Astrocyte (in vitro differentiated cells and primary cell): Measurements from ENCODE around the gene MAP3K20. TPM values are rescaled to one million over a fixed set of nuclear protein-coding genes. Genes with fewer than 3 reads are reported as not detected.

Source experiments
- DNase-seq: peaks from one replicate; pipeline ENCODE4 v3.0.0-alpha.2; 2010; ENCODE audit warnings: low read depth
- FAIRE-seq: peaks from 2 replicates; lab custom pipeline; 2011; peaks lifted over from hg19 to GRCh38; lab: Jason Lieb, UNC
- H2AFZ ChIP-seq: 2 replicates; pipeline ENCODE4 v1.6.0; 2012; ENCODE audit warnings: low read depth, low read length, inconsistent platforms
- H3K27ac ChIP-seq: 2 replicates; pipeline ENCODE4 v1.5.1; 2011; ENCODE audit warnings: low read depth, low read length, inconsistent platforms
- H3K27me3 ChIP-seq: 2 replicates; pipeline ENCODE4 v1.6.0; 2011; ENCODE audit warnings: low read length, inconsistent platforms; ENCODE audit not compliant: insufficient read depth
- H3K36me3 ChIP-seq: 2 replicates; pipeline ENCODE4 v1.5.1; 2011; ENCODE audit warnings: low read length, inconsistent platforms; ENCODE audit not compliant: insufficient read depth
- H3K4me1 ChIP-seq: 2 replicates; pipeline ENCODE4 v1.5.1; 2011; ENCODE audit warnings: low read length, inconsistent platforms; ENCODE audit not compliant: insufficient read depth
- H3K4me2 ChIP-seq: 2 replicates; pipeline ENCODE4 v1.6.0; 2012; ENCODE audit warnings: low read length, inconsistent platforms
- H3K4me3 ChIP-seq: 2 replicates; pipeline ENCODE4 v1.5.1; 2011; ENCODE audit warnings: low read depth, mild to moderate bottlenecking, low read length, inconsistent platforms; ENCODE audit not compliant: insufficient read depth
- H3K79me2 ChIP-seq: 2 replicates; pipeline ENCODE4 v1.6.0; 2012; ENCODE audit warnings: mild to moderate bottlenecking, low read length, inconsistent platforms; ENCODE audit not compliant: insufficient read depth
- H3K9ac ChIP-seq: 2 replicates; pipeline ENCODE4 v1.6.0; 2012; ENCODE audit warnings: mild to moderate bottlenecking, low read length, inconsistent platforms
- H3K9me3 ChIP-seq: 2 replicates; pipeline ENCODE4 v1.5.1; 2012; ENCODE audit warnings: low read depth, mild to moderate bottlenecking, low read length, inconsistent platforms; ENCODE audit not compliant: insufficient read depth
- H4K20me1 ChIP-seq: 2 replicates; pipeline ENCODE4 v1.6.0; 2012; ENCODE audit warnings: low read length, inconsistent platforms; ENCODE audit not compliant: insufficient read depth
- H3K27ac Mint-ChIP-seq: one replicate; pipeline ENCODE4 v1.8.0; 2021; ENCODE audit warnings: mild to moderate bottlenecking, mixed read lengths; ENCODE audit not compliant: unreplicated experiment
- H3K27me3 Mint-ChIP-seq: one replicate; pipeline ENCODE4 v1.8.0; 2021; ENCODE audit warnings: low read depth, mixed read lengths; ENCODE audit not compliant: unreplicated experiment
- H3K36me3 Mint-ChIP-seq: one replicate; pipeline ENCODE4 v1.8.0; 2021; ENCODE audit warnings: low read depth, mixed read lengths; ENCODE audit not compliant: unreplicated experiment
- H3K4me1 Mint-ChIP-seq: one replicate; pipeline ENCODE4 v1.8.0; 2021; ENCODE audit warnings: low read depth, mixed read lengths; ENCODE audit not compliant: unreplicated experiment
- H3K4me3 Mint-ChIP-seq: one replicate; pipeline ENCODE4 v1.8.0; 2021; ENCODE audit warnings: mild to moderate bottlenecking, moderate library complexity, mixed read lengths; ENCODE audit not compliant: unreplicated experiment
- H3K9me3 Mint-ChIP-seq: one replicate; pipeline ENCODE4 v1.8.0; 2021; ENCODE audit warnings: mild to moderate bottlenecking, mixed read lengths; ENCODE audit not compliant: unreplicated experiment
- EZH2 ChIP-seq: IDR thresholded peaks from 2 replicates; pipeline ENCODE4 v1.6.1; 2012; ENCODE audit warnings: mild to moderate bottlenecking, low read length, inconsistent platforms; ENCODE audit not compliant: insufficient read depth
- total RNA-seq: library from RNA; stranded (reverse); gene quantifications from 2 replicates; pipeline ENCODE4 v1.2.1, GENCODE V29; 2021
- TF ChIP-seq, protein P1 (sequence below): IDR thresholded peaks from 2 replicates; pipeline ENCODE4 v1.5.1; 2011; ENCODE audit warnings: low read depth, mild to moderate bottlenecking, inconsistent platforms, low read length, moderate library complexity; ENCODE audit not compliant: insufficient read depth

The MAP3K20 gene
- total RNA-seq, 1 donor from 2014 or later: 42.4 TPM

DNA sequence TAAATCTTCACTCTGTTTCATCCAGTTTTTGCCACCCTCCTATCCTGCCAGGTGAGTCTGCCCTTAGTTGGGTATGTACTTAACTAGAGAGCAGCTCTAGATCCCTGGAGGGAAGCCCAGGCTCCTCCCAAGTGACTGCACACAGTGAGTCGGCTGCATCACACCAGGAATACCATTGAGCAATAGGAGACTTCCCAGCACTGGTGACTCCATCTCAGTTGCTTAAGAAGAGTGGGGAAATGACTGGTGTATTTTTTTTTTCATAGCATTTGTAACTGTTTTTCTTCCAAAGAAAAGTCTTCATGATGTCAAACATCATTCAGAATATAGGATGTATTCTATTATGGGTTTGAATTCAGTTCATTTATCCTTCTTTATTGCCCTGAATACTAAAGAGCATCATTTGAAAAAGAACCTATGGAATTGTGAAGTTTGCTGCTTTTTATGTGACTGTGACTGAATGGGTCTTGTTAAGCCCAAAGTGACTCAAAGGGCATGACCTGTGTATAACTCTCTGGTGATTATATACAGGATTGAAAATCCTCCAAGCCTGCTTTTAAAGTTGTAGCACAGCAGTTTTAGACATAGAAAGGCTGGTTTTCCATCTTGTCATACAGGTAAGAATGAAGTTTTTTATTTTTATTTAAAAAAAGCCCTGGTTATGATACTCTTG lies 84.3 kb downstream of the MAP3K20 start:
- H3K9me3 ChIP-seq: no peaks in the 10 kb centered on the region
- no peak overlapping the region for H2AFZ ChIP-seq
- Mint-ChIP-seq H3K4me1 (peaks cover 19% of the 10 kb centered on the region), H3K4me3 (no peak overlapping the region), H3K27ac (no peak overlapping the region), H3K9me3 (peaks cover 8% of the 10 kb centered on the region), H3K36me3 (peaks cover 19% of the 10 kb centered on the region), H3K27me3 (no peaks in the 10 kb centered on the region)
- FAIRE-seq (peak; percentile 71), DNase-seq (peak; percentile 97)
- peaks cover 16% of the 10 kb centered on the region for H3K4me1 ChIP-seq
- H3K4me2 ChIP-seq: peak overlapping the region; percentile 58
- H3K4me3 ChIP-seq: no peak overlapping the region
- no peaks in the 10 kb centered on the region for H3K27me3 ChIP-seq
- H3K9ac ChIP-seq: peak overlapping the region; percentile 41
- H3K36me3 ChIP-seq: no peaks in the 10 kb centered on the region
- no peaks in the 10 kb centered on the region for H4K20me1 ChIP-seq
- TF ChIP-seq EZH2: no peak
- peak overlapping the region; percentile 59 for H3K27ac ChIP-seq
- H3K79me2 ChIP-seq: peaks cover 39% of the 10 kb centered on the region

GRCh38 chr2:173160618-173161017 lies 85.0 kb downstream of the MAP3K20 start:
- H3K4me1 Mint-ChIP-seq: peaks cover 19% of the 10 kb centered on the region
- H3K79me2 ChIP-seq: peaks cover 34% of the 10 kb centered on the region

GRCh38 chr2:173161040-173161439 lies 85.4 kb downstream of the MAP3K20 start:
- H3K9ac ChIP-seq: no peak overlapping the region
- no peak overlapping the region for H3K4me3 ChIP-seq
- Mint-ChIP-seq H3K9me3 (peaks cover 6% of the 10 kb centered on the region), H3K4me3 (no peak overlapping the region), H3K27ac (no peak overlapping the region), H3K36me3 (peaks cover 13% of the 10 kb centered on the region), H3K27me3 (no peaks in the 10 kb centered on the region), H3K4me1 (peaks cover 19% of the 10 kb centered on the region)
- no peak for TF ChIP-seq EZH2
- TF ChIP-seq, protein P1, sequence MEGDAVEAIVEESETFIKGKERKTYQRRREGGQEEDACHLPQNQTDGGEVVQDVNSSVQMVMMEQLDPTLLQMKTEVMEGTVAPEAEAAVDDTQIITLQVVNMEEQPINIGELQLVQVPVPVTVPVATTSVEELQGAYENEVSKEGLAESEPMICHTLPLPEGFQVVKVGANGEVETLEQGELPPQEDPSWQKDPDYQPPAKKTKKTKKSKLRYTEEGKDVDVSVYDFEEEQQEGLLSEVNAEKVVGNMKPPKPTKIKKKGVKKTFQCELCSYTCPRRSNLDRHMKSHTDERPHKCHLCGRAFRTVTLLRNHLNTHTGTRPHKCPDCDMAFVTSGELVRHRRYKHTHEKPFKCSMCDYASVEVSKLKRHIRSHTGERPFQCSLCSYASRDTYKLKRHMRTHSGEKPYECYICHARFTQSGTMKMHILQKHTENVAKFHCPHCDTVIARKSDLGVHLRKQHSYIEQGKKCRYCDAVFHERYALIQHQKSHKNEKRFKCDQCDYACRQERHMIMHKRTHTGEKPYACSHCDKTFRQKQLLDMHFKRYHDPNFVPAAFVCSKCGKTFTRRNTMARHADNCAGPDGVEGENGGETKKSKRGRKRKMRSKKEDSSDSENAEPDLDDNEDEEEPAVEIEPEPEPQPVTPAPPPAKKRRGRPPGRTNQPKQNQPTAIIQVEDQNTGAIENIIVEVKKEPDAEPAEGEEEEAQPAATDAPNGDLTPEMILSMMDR: no peak
- no peaks in the 10 kb centered on the region for H4K20me1 ChIP-seq
- H2AFZ ChIP-seq: no peak overlapping the region
- H3K4me1 ChIP-seq: peaks cover 16% of the 10 kb centered on the region
- FAIRE-seq: no peak
- H3K36me3 ChIP-seq: no peaks in the 10 kb centered on the region
- no peaks in the 10 kb centered on the region for H3K9me3 ChIP-seq
- H3K4me2 ChIP-seq: peak overlapping the region; percentile 58
- H3K27me3 ChIP-seq: no peaks in the 10 kb centered on the region
- peak overlapping the region; percentile 59 for H3K27ac ChIP-seq
- H3K79me2 ChIP-seq: peaks cover 30% of the 10 kb centered on the region
- DNase-seq: no peak

More at GRCh38 chr2:173160618-173161017, 85.0 kb downstream of the MAP3K20 start:
- no peak for TF ChIP-seq EZH2
- TF ChIP-seq, protein P1: no peak
- H3K27me3 ChIP-seq: no peaks in the 10 kb centered on the region
- peaks cover 15% of the 10 kb centered on the region for H3K36me3 Mint-ChIP-seq
- H3K4me1 ChIP-seq: peaks cover 16% of the 10 kb centered on the region
- H4K20me1 ChIP-seq: no peaks in the 10 kb centered on the region
- peak overlapping the region; percentile 58 for H3K4me2 ChIP-seq
- DNase-seq (no peak), FAIRE-seq (no peak)
- no peaks in the 10 kb centered on the region for H3K9me3 ChIP-seq
- peak overlapping the region; percentile 59 for H3K27ac ChIP-seq
- H3K4me3 Mint-ChIP-seq: no peak overlapping the region
- H3K9ac ChIP-seq: peak overlapping the region; percentile 41
- H3K27me3 Mint-ChIP-seq: no peaks in the 10 kb centered on the region
- no peak overlapping the region for H2AFZ ChIP-seq
- no peak overlapping the region for H3K4me3 ChIP-seq
- peaks cover 8% of the 10 kb centered on the region for H3K9me3 Mint-ChIP-seq
- H3K27ac Mint-ChIP-seq: no peak overlapping the region
- H3K36me3 ChIP-seq: no peaks in the 10 kb centered on the region
